HG03520 (cell line): ENCODE measurements around the gene NCBP2L.

ENCODE experiments used
- ATAC-seq: cut with Tn5 transposase; IDR thresholded peaks from one replicate; pipeline ENCODE4 v1.9.1; 2021; ENCODE audit warnings: mild to moderate bottlenecking, moderate library complexity; ENCODE audit not compliant: unreplicated experiment

The NCBP2L gene

GRCh38 chrX:107777536-107777832 lies at the start of gene NCBP2L:
Gene NCBP2L (plus strand): TSS chrX:107777733. CDS start chrX:107794221, 16,488 bp downstream.
- no peak for ATAC-seq

GRCh38 chrX:107728371-107729099 lies 49.0 kb upstream of the NCBP2L start:
- no peak for ATAC-seq

GRCh38 chrX:107729558-107730297 lies 47.8 kb upstream of the NCBP2L start:
- no peak for ATAC-seq

- ATAC-seq = no peak
Measured at GRCh38 chrX:107730298-107730655, 47.3 kb upstream of the NCBP2L start.

- ATAC-seq = no peak
Measured at GRCh38 chrX:107730991-107731766, 46.4 kb upstream of the NCBP2L start.

GRCh38 chrX:107731831-107732502 lies 45.6 kb upstream of the NCBP2L start:
- no peak for ATAC-seq

GRCh38 chrX:107733686-107734085 lies 43.8 kb upstream of the NCBP2L start:
- no peak for ATAC-seq

GRCh38 chrX:107734646-107735045 lies 42.9 kb upstream of the NCBP2L start:
- ATAC-seq = no peak

- no peak for ATAC-seq
Measured at GRCh38 chrX:107736781-107737531, 40.6 kb upstream of the NCBP2L start.

- ATAC-seq = no peak
Measured at GRCh38 chrX:107738272-107738671, 39.3 kb upstream of the NCBP2L start.

GRCh38 chrX:107738768-107739167 lies 38.8 kb upstream of the NCBP2L start:
- no peak for ATAC-seq

- no peak for ATAC-seq
Measured at GRCh38 chrX:107739541-107739940, 38.0 kb upstream of the NCBP2L start.

GRCh38 chrX:107741404-107741790 lies 36.1 kb upstream of the NCBP2L start:
- ATAC-seq = no peak

- ATAC-seq = no peak
Measured at GRCh38 chrX:107742700-107743191, 34.8 kb upstream of the NCBP2L start.

GRCh38 chrX:107743995-107744394 lies 33.5 kb upstream of the NCBP2L start:
- no peak for ATAC-seq

- no peak for ATAC-seq
Measured at GRCh38 chrX:107744868-107745267, 32.7 kb upstream of the NCBP2L start.

GRCh38 chrX:107747596-107748161 lies 29.9 kb upstream of the NCBP2L start:
- ATAC-seq = no peak

GRCh38 chrX:107748506-107748905 lies 29.0 kb upstream of the NCBP2L start:
- no peak for ATAC-seq

GRCh38 chrX:107750263-107750662 lies 27.3 kb upstream of the NCBP2L start:
- no peak for ATAC-seq

GRCh38 chrX:107750861-107751445 lies 26.6 kb upstream of the NCBP2L start:
- no peak for ATAC-seq
